ENCODE measurements around the gene CRB1.
A peak's percentile ranks its signal among the peaks of the same experiment; 100 is the strongest.

The CRB1 gene

GRCh38 chr1:197435224-197435623 lies 167.2 kb downstream of the CRB1 start:
- Histone ChIP-seq H2BK12ac (ENCODE audit: low read length) (no peak overlapping the region), H3K9me3 (replicated peaks in 1 of 2; ENCODE audit: control insufficient read depth in 2 of 2, insufficient read depth in 1 of 2, low read depth in 1 of 2, low read length in 2 of 2) (no peaks in the 10 kb centered on the region), H3K14ac (ENCODE audit: low read length) (no peak overlapping the region), H3K18ac (ENCODE audit: low read length) (no peak overlapping the region), H2AFZ (ENCODE audit: low read length) (no peak overlapping the region), H3K4me3 (ENCODE audit: low read length in 2 of 2) (no peak overlapping the region), H4K8ac (ENCODE audit: low read depth, low read length) (no peak overlapping the region), H3K4ac (ENCODE audit: low read length) (no peak overlapping the region), H2AK5ac (ENCODE audit: low read depth, low read length) (no peak overlapping the region), H3K36me3 (replicated peaks in 1 of 2; ENCODE audit: control insufficient read depth in 2 of 2, insufficient read depth in 2 of 2, low read length in 2 of 2) (no peaks in the 10 kb centered on the region), H3K79me1 (ENCODE audit: low read depth, low read length) (no peaks in the 10 kb centered on the region), H2BK120ac (ENCODE audit: low read depth, low read length) (no peak overlapping the region), H3K23ac (ENCODE audit: low read depth, low read length, poor library complexity) (no peak overlapping the region), H2BK5ac (ENCODE audit: low read length) (no peak overlapping the region), H3K4me1 (ENCODE audit: control insufficient read depth in 2 of 2, insufficient read depth in 1 of 2, low read depth in 1 of 2, low read length in 2 of 2) (peaks cover 0 to 33% of the 10 kb centered on the region in 2 donors), H3K4me2 (ENCODE audit: insufficient read depth, low read length, poor library complexity, severe bottlenecking) (no peak overlapping the region), H3K27me3 (ENCODE audit: control insufficient read depth in 3 of 3, insufficient read depth in 3 of 3, low read depth in 1 of 3, low read length in 3 of 3) (no peaks in the 10 kb centered on the region), H4K91ac (ENCODE audit: low read depth, low read length, poor library complexity) (no peak overlapping the region), H2BK15ac (ENCODE audit: low read length) (no peak overlapping the region), H3K27ac (replicated peaks; ENCODE audit: low read length) (no peak overlapping the region), H3K9ac (ENCODE audit: low read depth, low read length, poor library complexity) (no peak overlapping the region)
- WGBS, 2 donors (ENCODE audit: extremely low coverage in 2 of 2, insufficient read length in 2 of 2, insufficient replicate concordance in 1 of 2) = no CpG with 5 or more reads among the region's 1 CpG
- DNase-seq (ENCODE audit: low spot score) = peak; percentile 30

- no peak for DNase-seq (ENCODE audit: low spot score)
Measured at GRCh38 chr1:197437601-197438000, 169.5 kb downstream of the CRB1 start.

GRCh38 chr1:197438010-197438790 lies 170.1 kb downstream of the CRB1 start:
- Histone ChIP-seq H3K79me1 (ENCODE audit: low read depth, low read length) (no peaks in the 10 kb centered on the region), H2BK5ac (ENCODE audit: low read length) (no peak overlapping the region), H3K4me3 (ENCODE audit: low read length in 2 of 2) (no peak overlapping the region), H3K14ac (ENCODE audit: low read length) (no peak overlapping the region), H4K91ac (ENCODE audit: low read depth, low read length, poor library complexity) (no peak overlapping the region), H3K23ac (ENCODE audit: low read depth, low read length, poor library complexity) (no peak overlapping the region), H3K9ac (ENCODE audit: low read depth, low read length, poor library complexity) (no peak overlapping the region), H2BK12ac (ENCODE audit: low read length) (no peak overlapping the region), H3K27me3 (ENCODE audit: control insufficient read depth in 3 of 3, insufficient read depth in 3 of 3, low read depth in 1 of 3, low read length in 3 of 3) (no peaks in the 10 kb centered on the region), H4K8ac (ENCODE audit: low read depth, low read length) (no peak overlapping the region), H3K9me3 (replicated peaks in 1 of 2; ENCODE audit: control insufficient read depth in 2 of 2, insufficient read depth in 1 of 2, low read depth in 1 of 2, low read length in 2 of 2) (no peaks in the 10 kb centered on the region), H2BK120ac (ENCODE audit: low read depth, low read length) (no peak overlapping the region), H3K18ac (ENCODE audit: low read length) (no peak overlapping the region), H2BK15ac (ENCODE audit: low read length) (no peak overlapping the region), H3K4me2 (ENCODE audit: insufficient read depth, low read length, poor library complexity, severe bottlenecking) (no peak overlapping the region), H3K27ac (replicated peaks; ENCODE audit: low read length) (no peak overlapping the region), H3K4ac (ENCODE audit: low read length) (no peak overlapping the region), H2AFZ (ENCODE audit: low read length) (peak overlapping the region; percentile 41), H3K4me1 (ENCODE audit: control insufficient read depth in 2 of 2, insufficient read depth in 1 of 2, low read depth in 1 of 2, low read length in 2 of 2) (peaks cover 3 to 40% of the 10 kb centered on the region in 2 donors), H2AK5ac (ENCODE audit: low read depth, low read length) (no peak overlapping the region), H3K36me3 (replicated peaks in 1 of 2; ENCODE audit: control insufficient read depth in 2 of 2, insufficient read depth in 2 of 2, low read length in 2 of 2) (no peaks in the 10 kb centered on the region)
- no peak for DNase-seq (ENCODE audit: low spot score)
- no CpG with 5 or more reads among the region's 3 CpGs for WGBS, 2 donors (ENCODE audit: extremely low coverage in 2 of 2, insufficient read length in 2 of 2, insufficient replicate concordance in 1 of 2)

More at GRCh38 chr1:197437601-197438000, 169.5 kb downstream of the CRB1 start:
- no peaks in the 10 kb centered on the region for H3K27me3 ChIP-seq (ENCODE audit: control insufficient read depth in 3 of 3, insufficient read depth in 3 of 3, low read depth in 1 of 3, low read length in 3 of 3)
- no peak overlapping the region for H3K27ac ChIP-seq (replicated peaks; ENCODE audit: low read length)
- H4K91ac ChIP-seq (ENCODE audit: low read depth, low read length, poor library complexity) = no peak overlapping the region
- H4K8ac ChIP-seq (ENCODE audit: low read depth, low read length) = no peak overlapping the region
- H3K4me2 ChIP-seq (ENCODE audit: insufficient read depth, low read length, poor library complexity, severe bottlenecking) = no peak overlapping the region
- WGBS, 2 donors (ENCODE audit: extremely low coverage in 2 of 2, insufficient read length in 2 of 2, insufficient replicate concordance in 1 of 2) = no CpG with 5 or more reads among the region's 3 CpGs
- no peak overlapping the region for H3K4me3 ChIP-seq (ENCODE audit: low read length in 2 of 2)
- H3K23ac ChIP-seq (ENCODE audit: low read depth, low read length, poor library complexity) = no peak overlapping the region
- peaks cover 3 to 40% of the 10 kb centered on the region in 2 donors for H3K4me1 ChIP-seq (ENCODE audit: control insufficient read depth in 2 of 2, insufficient read depth in 1 of 2, low read depth in 1 of 2, low read length in 2 of 2)
- no peaks in the 10 kb centered on the region for H3K9me3 ChIP-seq (replicated peaks in 1 of 2; ENCODE audit: control insufficient read depth in 2 of 2, insufficient read depth in 1 of 2, low read depth in 1 of 2, low read length in 2 of 2)
- no peaks in the 10 kb centered on the region for H3K36me3 ChIP-seq (replicated peaks in 1 of 2; ENCODE audit: control insufficient read depth in 2 of 2, insufficient read depth in 2 of 2, low read length in 2 of 2)
- no peak overlapping the region for H2BK120ac ChIP-seq (ENCODE audit: low read depth, low read length)
- H2BK15ac ChIP-seq (ENCODE audit: low read length) = no peak overlapping the region
- no peaks in the 10 kb centered on the region for H3K79me1 ChIP-seq (ENCODE audit: low read depth, low read length)
- no peak overlapping the region for H3K18ac ChIP-seq (ENCODE audit: low read length)
- H2BK12ac ChIP-seq (ENCODE audit: low read length) = no peak overlapping the region
- H3K14ac ChIP-seq (ENCODE audit: low read length) = no peak overlapping the region
- peak overlapping the region; percentile 41 for H2AFZ ChIP-seq (ENCODE audit: low read length)
- H3K4ac ChIP-seq (ENCODE audit: low read length) = no peak overlapping the region
- no peak overlapping the region for H3K9ac ChIP-seq (ENCODE audit: low read depth, low read length, poor library complexity)
- no peak overlapping the region for H2BK5ac ChIP-seq (ENCODE audit: low read length)
- no peak overlapping the region for H2AK5ac ChIP-seq (ENCODE audit: low read depth, low read length)

GRCh38 chr1:197439708-197440280 lies 171.7 kb downstream of the CRB1 start:
- H3K27ac ChIP-seq (replicated peaks; ENCODE audit: low read length) = no peak overlapping the region
- H3K23ac ChIP-seq (ENCODE audit: low read depth, low read length, poor library complexity) = no peak overlapping the region
- H4K8ac ChIP-seq (ENCODE audit: low read depth, low read length) = no peak overlapping the region
- H3K27me3 ChIP-seq (ENCODE audit: control insufficient read depth in 3 of 3, insufficient read depth in 3 of 3, low read depth in 1 of 3, low read length in 3 of 3) = no peaks in the 10 kb centered on the region
- H3K14ac ChIP-seq (ENCODE audit: low read length) = no peak overlapping the region
- peaks cover 3 to 38% of the 10 kb centered on the region in 2 donors for H3K4me1 ChIP-seq (ENCODE audit: control insufficient read depth in 2 of 2, insufficient read depth in 1 of 2, low read depth in 1 of 2, low read length in 2 of 2)
- no peaks in the 10 kb centered on the region for H3K9me3 ChIP-seq (replicated peaks in 1 of 2; ENCODE audit: control insufficient read depth in 2 of 2, insufficient read depth in 1 of 2, low read depth in 1 of 2, low read length in 2 of 2)
- H2AK5ac ChIP-seq (ENCODE audit: low read depth, low read length) = no peak overlapping the region
- H3K4ac ChIP-seq (ENCODE audit: low read length) = no peak overlapping the region
- H3K4me2 ChIP-seq (ENCODE audit: insufficient read depth, low read length, poor library complexity, severe bottlenecking) = no peak overlapping the region
- no peaks in the 10 kb centered on the region for H3K79me1 ChIP-seq (ENCODE audit: low read depth, low read length)
- no peak overlapping the region for H2BK5ac ChIP-seq (ENCODE audit: low read length)
- H2AFZ ChIP-seq (ENCODE audit: low read length) = no peak overlapping the region
- H4K91ac ChIP-seq (ENCODE audit: low read depth, low read length, poor library complexity) = no peak overlapping the region
- H2BK15ac ChIP-seq (ENCODE audit: low read length) = no peak overlapping the region
- no peaks in the 10 kb centered on the region for H3K36me3 ChIP-seq (replicated peaks in 1 of 2; ENCODE audit: control insufficient read depth in 2 of 2, insufficient read depth in 2 of 2, low read length in 2 of 2)
- WGBS, 2 donors (ENCODE audit: extremely low coverage in 2 of 2, insufficient read length in 2 of 2, insufficient replicate concordance in 1 of 2) = no CpG with 5 or more reads among the region's 4 CpGs
- no peak overlapping the region for H3K4me3 ChIP-seq (ENCODE audit: low read length in 2 of 2)
- H3K9ac ChIP-seq (ENCODE audit: low read depth, low read length, poor library complexity) = no peak overlapping the region
- no peak overlapping the region for H3K18ac ChIP-seq (ENCODE audit: low read length)
- no peak for DNase-seq (ENCODE audit: low spot score)
- no peak overlapping the region for H2BK12ac ChIP-seq (ENCODE audit: low read length)
- no peak overlapping the region for H2BK120ac ChIP-seq (ENCODE audit: low read depth, low read length)
